K562 (cell line): Measurements from ENCODE around the gene ADAM10. TPM values are rescaled to one million over a fixed set of nuclear protein-coding genes. Genes with fewer than 3 reads are reported as not detected.
A peak's percentile ranks its signal among the peaks of the same experiment; 100 is the strongest.

Experiments used
- ATAC-seq: fragments of 200-7000 bp; cut with Tn5 transposase; 3 replicates; pipeline ENCODE4 v1.9.1; 2020; ENCODE audit warnings: moderate library complexity
- BruUV-seq: library from RNA; stranded (reverse); fragments of 400-500 nt; replicated peaks from 2 replicates; lab custom pipeline; 2021; lab: Mats Ljungman, UMichigan
- CTCF ChIA-PET: fragments of 300-600 bp; formaldehyde crosslinking; extraction: SDS; loops from one replicate; lab custom pipeline; 2021; ENCODE audit warnings: low intra/inter-chr PET ratio; lab: Yijun Ruan, JAX
- POLR2A ChIA-PET: fragments of 300-600, 350-650 bp; sonication (Branson Sonifier 250); formaldehyde crosslinking; extraction: SDS; loops from one replicate; lab custom pipeline; 2021; ENCODE audit warnings: antibody characterized with exemption, inconsistent platforms; lab: Yijun Ruan, JAX
- DNase-seq, 4 experiments: peaks; one replicate each; pipeline versions ENCODE4 v3.0.0 to v3.0.0-alpha.2; 2011 to 2018; ENCODE audit warnings: low spot score in 3 of 4, mixed read lengths in 3 of 4; ENCODE audit errors: extremely low read depth in 1 of 4
- FAIRE-seq: peaks from 2 replicates; lab custom pipeline; 2011; peaks lifted over from hg19 to GRCh38; lab: Jason Lieb, UNC
- H2AFZ ChIP-seq: 2 replicates; pipeline ENCODE4 v1.6.0; 2011; ENCODE audit warnings: low read depth, low read length, control low read depth, inconsistent platforms
- H3K27ac ChIP-seq: fragments of 200-600 bp; 3 replicates; pipeline ENCODE4 v1.8.0; 2011; ENCODE audit warnings: low read depth, mild to moderate bottlenecking, control low read depth, inconsistent platforms, low read length, moderate library complexity, mixed read lengths; ENCODE audit errors: extremely low read depth
- H3K27me3 ChIP-seq, 2 experiments: fragments of 300-600 bp in 1 of 2; 2 replicates in 1 of 2; 3 replicates in 1 of 2; pipeline versions ENCODE4 v1.6.0 to v1.8.0; 2011; ENCODE audit warnings: inconsistent platforms in 2 of 2, low read length in 2 of 2, mild to moderate bottlenecking in 1 of 2, mixed read lengths in 1 of 2, moderate library complexity in 1 of 2; ENCODE audit not compliant: control insufficient read depth in 2 of 2, insufficient read depth in 2 of 2
- H3K36me3 ChIP-seq: fragments of 300-600 bp; 3 replicates; pipeline ENCODE4 v1.8.0; 2011; ENCODE audit warnings: mild to moderate bottlenecking, low read length, inconsistent platforms; ENCODE audit not compliant: control insufficient read depth, insufficient read depth
- H3K4me1 ChIP-seq, 2 experiments: fragments of 200-600 bp in 1 of 2; replicated peaks in 1 of 2; 2 replicates in 1 of 2; 3 replicates in 1 of 2; pipeline versions ENCODE4 v1.5.1 to v1.8.0; 2011; ENCODE audit warnings: inconsistent platforms in 2 of 2, low read length in 2 of 2, mild to moderate bottlenecking in 1 of 2, mixed read lengths in 1 of 2, moderate library complexity in 1 of 2; ENCODE audit not compliant: control insufficient read depth in 2 of 2, insufficient read depth in 2 of 2
- H3K4me2 ChIP-seq: 2 replicates; pipeline ENCODE4 v1.6.1; 2011; ENCODE audit warnings: low read length, control low read depth, inconsistent platforms, mixed read lengths; ENCODE audit not compliant: insufficient read depth
- H3K4me3 ChIP-seq: fragments of 200-600 bp; sonication (generic), shearing (Covaris generic); 2 replicates; pipeline ENCODE4 v1.5.1; 2016; ENCODE audit warnings: control low read depth, inconsistent platforms
- H3K79me2 ChIP-seq: fragments of 200-600 bp; 3 replicates; pipeline ENCODE4 v1.8.0; 2011; ENCODE audit warnings: low read length, inconsistent platforms; ENCODE audit not compliant: control insufficient read depth, insufficient read depth
- H3K9ac ChIP-seq, 2 experiments: 2 replicates each; pipeline versions ENCODE4 v1.6.0 to v1.6.1; 2011; ENCODE audit warnings: low read depth in 2 of 2, low read length in 2 of 2, control low read depth in 1 of 2, inconsistent platforms in 1 of 2, mild to moderate bottlenecking in 1 of 2, mixed read lengths in 1 of 2; ENCODE audit not compliant: insufficient read depth in 1 of 2
- H3K9me1 ChIP-seq: one replicate; pipeline ENCODE4 v1.6.0; 2011; ENCODE audit warnings: inconsistent platforms, mild to moderate bottlenecking, low read length, moderate library complexity; ENCODE audit not compliant: control insufficient read depth, insufficient read depth
- H3K9me3 ChIP-seq: replicated peaks from 2 replicates; pipeline ENCODE4 v1.5.1; 2011; ENCODE audit warnings: low read depth, low read length, inconsistent platforms; ENCODE audit not compliant: control insufficient read depth, insufficient read depth
- H4K20me1 ChIP-seq: replicated peaks from 2 replicates; pipeline ENCODE4 v1.6.1; 2011; ENCODE audit warnings: low read length, inconsistent platforms, mixed read lengths; ENCODE audit not compliant: control insufficient read depth, insufficient read depth
- CCNT2 ChIP-seq: IDR thresholded peaks from 2 replicates; pipeline ENCODE4 v1.6.1; 2011; ENCODE audit warnings: borderline replicate concordance, low read depth, mild to moderate bottlenecking, moderate library complexity, mixed read lengths, low read length; ENCODE audit not compliant: insufficient read length; ENCODE audit errors: extremely low read depth
- ELF1 ChIP-seq: fragments of 200-800 bp; sonication (Bioruptor generic); IDR thresholded peaks from 2 replicates; pipeline ENCODE4 v1.6.1; 2016; ENCODE audit warnings: missing genetic modification characterization, missing compliant biosample characterization
- ETS2 ChIP-seq: IDR thresholded peaks from 2 replicates; pipeline ENCODE4 v1.6.1; 2016; ENCODE audit warnings: borderline replicate concordance, missing genetic modification characterization, mild to moderate bottlenecking, moderate library complexity, missing compliant biosample characterization; ENCODE audit not compliant: poor library complexity, severe bottlenecking
- JUN ChIP-seq, 2 experiments: sonication (generic) in 1 of 2; formaldehyde crosslinking in 1 of 2; IDR thresholded peaks; 2 replicates each; pipeline versions ENCODE4 v1.6.1 to v1.8.0; 2012 to 2022; ENCODE audit warnings: borderline replicate concordance in 2 of 2, mild to moderate bottlenecking in 2 of 2, improper control_type of control experiment in 1 of 2, low read depth in 1 of 2, low read length in 1 of 2, missing genetic modification reagents in 1 of 2
- MBD1 ChIP-seq: fragments of 250-450 bp; sonication (Bioruptor Pico); IDR thresholded peaks from 2 replicates; pipeline ENCODE4 v1.8.0; 2022; ENCODE audit warnings: inconsistent platforms
- MED1 ChIP-seq: sonication (generic); formaldehyde crosslinking; IDR thresholded peaks from 2 replicates; pipeline ENCODE4 v1.8.1; 2023; ENCODE audit warnings: missing genetic modification reagents, borderline replicate concordance
- POLR2G ChIP-seq: fragments of 200-400 bp; formaldehyde crosslinking; IDR thresholded peaks from 2 replicates; pipeline ENCODE4 v1.6.1; 2017; ENCODE audit warnings: low read depth, mild to moderate bottlenecking, antibody characterized with exemption, low read length, moderate library complexity
- PTBP1 ChIP-seq: fragments of 200-400 bp; formaldehyde crosslinking; IDR thresholded peaks from 2 replicates; pipeline ENCODE4 v1.6.1; 2017; ENCODE audit warnings: low read depth, low read length
- ZNF146 ChIP-seq: IDR thresholded peaks from one replicate; pipeline ENCODE4 v1.6.1; 2018; ENCODE audit warnings: missing compliant biosample characterization; ENCODE audit not compliant: unreplicated experiment
- WGBS: fragments of 100-300 bp; shearing (Covaris generic); methylation state at CpG from one replicate; pipeline ENCODE4 v1.1.6; 2016; ENCODE audit warnings: low coverage, mixed read lengths; ENCODE audit not compliant: insufficient coverage; ENCODE audit errors: missing lambda C conversion rate; 5-methylcytosine and 5-hydroxymethylcytosine counted together
- in situ Hi-C: fragments of 300-500 bp; cut with MboI; formaldehyde crosslinking; loops from 4 replicates; pipeline ENCODE4 v1.15.0; 2018; ENCODE audit warnings: inconsistent platforms, mixed read lengths
- intact Hi-C: fragments of 100-400 bp; cut with micrococcal nuclease; formaldehyde crosslinking; loops from 2 replicates; pipeline ENCODE4 v1.14.2; 2022
- polyA plus RNA-seq, 8 experiments: library from polyadenylated mRNA; depleted of rRNA in 4 of 8; stranded (reverse) in 5 of 8; unstranded in 3 of 8; fragments of >200 nt; fragmentation: Nextera tagmentation in 2 of 8; fragmentation: Illumina TruSeq in 1 of 8; extraction: Ambion mirVana in 2 of 8; extraction: Trizol in 1 of 8; gene quantifications; 2 replicates each; pipeline versions ENCODE4 v1.2.1 to v1.2.3, GENCODE V29; 2011 to 2014; ENCODE audit warnings: inconsistent platforms in 1 of 8, missing spikeins in 1 of 8
- total RNA-seq, 7 experiments: library from RNA; depleted of rRNA in 6 of 7; stranded (reverse); fragments of >200 nt in 6 of 7; fragmentation: Illumina TruSeq in 2 of 7; extraction: Trizol in 2 of 7; gene quantifications; 2 replicates each; pipeline versions ENCODE4 v1.2.1 to v1.2.3, GENCODE V29; 2011 to 2021; ENCODE audit warnings: low replicate concordance in 1 of 7

The ADAM10 gene
- total and polyA plus RNA-seq, 9 of the 15 experiments (the other 6 are each of a cell fraction or from before 2014, with no cell fraction given) = 11.9 to 152 (median 57.3) TPM

GRCh38 chr15:58742819-58743502 lies 6.5 kb downstream of the ADAM10 start:
- FAIRE-seq (no peak), DNase-seq (no peak)
- H3K36me3 ChIP-seq = peaks cover 5% of the 10 kb centered on the region
- intact Hi-C loops (no loop called here), in situ Hi-C loops (loop anchor here (10.0 kb wide), 1 partner anchor 308 kb away; the partner anchor contains the start of gene LIPC)
- no peak overlapping the region; a peak in 1 of 4 replicates for H3K9ac ChIP-seq
- H3K27me3 ChIP-seq = no peaks in the 10 kb centered on the region
- no peak overlapping the region for H3K27ac ChIP-seq
- H3K4me3 ChIP-seq = no peak overlapping the region
- no peak overlapping the region for H2AFZ ChIP-seq
- ChIA-PET CTCF (no interaction called here), POLR2A (interaction anchor here (1.0 to 1.1 kb wide), 4 partner anchors 22 to 179 kb away, joined by 3 to 4 read pairs (median 3); no protein-coding TSS in a partner anchor)
- H3K79me2 ChIP-seq = peaks cover 97% of the 10 kb centered on the region
- peaks cover 0 to 25% of the 10 kb centered on the region in 2 experiments; a peak in 4 of 5 replicates for H3K4me1 ChIP-seq
- peaks cover 17% of the 10 kb centered on the region for H4K20me1 ChIP-seq
- H3K9me3 ChIP-seq = no peaks in the 10 kb centered on the region
- H3K9me1 ChIP-seq = no peaks in the 10 kb centered on the region
- TF ChIP-seq MBD1 (CRISPR knock-in tag) (no peak), POLR2G (no peak), ZNF146 (CRISPR knock-in tag) (no peak), MED1 (CRISPR knock-in tag) (no peak), ETS2 (no peak), ELF1 (no peak), JUN (IDR thresholded peaks at IDR 0.05; ENCODE audit: borderline replicate concordance, low read depth, low read length) (no peak), JUN (CRISPR knock-in tag; IDR thresholded peaks at IDR 0.05; ENCODE audit: borderline replicate concordance) (no peak), PTBP1 (no peak), CCNT2 (no peak)
- TF ChIP-seq, all 486 proteins: peak for 0
- no TSS peak for BruUV-seq
- no peak overlapping the region for H3K4me2 ChIP-seq
- WGBS = 79% methylated on average over 5 of the region's 5 CpGs
- peak; percentile 24; the same call in 2 of the 3 replicates for ATAC-seq
